GM12872 (cell line): ENCODE measurements around the gene SDE2.

Experiments used
- CTCF ChIP-seq: IDR thresholded peaks from 3 replicates; pipeline ENCODE4 v1.5.1; 2011; ENCODE audit warnings: low read depth, mild to moderate bottlenecking, low read length, moderate library complexity; ENCODE audit not compliant: insufficient read depth

The SDE2 gene

DNA sequence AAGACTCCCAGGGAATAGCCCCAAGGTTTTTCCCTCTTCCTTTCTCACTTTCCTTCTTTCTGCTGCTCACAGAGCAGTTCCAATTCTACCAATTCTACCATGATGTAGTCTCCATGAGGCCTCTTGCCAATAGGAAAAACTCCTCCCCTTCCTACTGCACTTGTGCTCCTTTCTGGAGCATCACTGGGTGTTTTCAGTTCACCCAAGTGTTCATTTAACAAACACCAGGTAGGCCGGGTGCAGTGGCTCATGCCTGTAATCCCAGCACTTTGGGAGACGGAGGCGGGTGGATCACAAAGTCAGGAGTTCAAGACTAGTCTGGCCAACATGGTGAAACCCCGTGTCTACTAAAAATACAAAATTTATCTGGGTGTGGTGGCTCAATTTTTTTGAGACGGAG lies 36.8 kb upstream of the SDE2 start:
- no peak for TF ChIP-seq CTCF

- TF ChIP-seq CTCF, result no peak
These were observed 35.3 kb upstream of the SDE2 start for GRCh38 chr1:226034482-226034881.

DNA sequence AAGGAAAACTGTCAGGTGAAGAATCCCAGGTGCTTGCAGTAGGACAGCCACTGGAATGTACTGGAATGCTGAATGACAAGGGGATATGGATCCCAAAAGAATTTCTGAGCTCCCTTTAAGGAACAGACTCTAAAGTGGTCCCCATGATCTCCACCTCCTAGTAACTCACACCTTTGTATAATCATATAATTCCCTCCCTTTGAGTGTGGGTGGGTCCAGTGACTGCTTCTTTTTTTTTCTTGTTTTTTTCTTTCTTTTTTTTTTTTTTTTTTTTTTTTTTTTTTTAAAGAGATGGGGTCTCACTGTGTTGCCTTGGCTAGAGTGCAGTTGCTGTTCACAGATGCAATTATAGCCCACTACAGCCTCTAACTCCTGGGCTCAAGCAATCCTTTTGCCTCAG lies 34.8 kb upstream of the SDE2 start:
- TF ChIP-seq CTCF, result no peak

GRCh38 chr1:226033582-226033981 lies 34.4 kb upstream of the SDE2 start:
- TF ChIP-seq CTCF, result no peak

DNA sequence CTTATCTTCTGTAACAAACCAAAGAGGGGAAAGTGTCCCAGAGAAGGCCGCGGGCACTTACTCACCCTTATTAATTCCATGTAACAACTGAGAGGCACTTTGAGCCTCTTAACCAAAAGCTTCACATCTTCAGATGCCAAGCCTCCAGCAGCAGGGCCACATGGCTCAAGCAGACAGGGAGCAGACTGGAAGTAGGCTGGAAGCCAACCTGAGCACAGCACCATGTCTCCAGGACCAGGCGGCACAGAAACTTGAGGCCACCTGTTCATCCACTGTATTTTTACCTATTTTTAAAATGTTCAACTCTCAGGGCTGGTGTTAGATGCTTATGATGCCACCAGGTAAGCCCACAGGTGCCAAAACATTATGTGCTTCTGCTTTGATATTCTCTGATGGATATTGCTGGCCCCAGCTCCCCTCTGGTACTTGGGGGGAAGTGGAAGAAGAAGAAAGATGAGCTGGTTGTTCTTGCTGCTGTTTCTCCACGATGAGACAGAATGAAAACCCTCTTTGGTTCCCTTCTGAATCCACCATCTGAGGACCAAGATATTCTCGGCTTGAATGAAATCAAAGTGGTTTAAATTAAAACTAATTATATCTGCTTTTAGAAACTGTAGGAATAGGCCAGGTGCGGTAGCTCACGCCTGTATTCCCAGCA lies 30.6 kb upstream of the SDE2 start:
- TF ChIP-seq CTCF, result no peak

- no peak for TF ChIP-seq CTCF
These were observed 30.0 kb upstream of the SDE2 start for GRCh38 chr1:226029093-226029496.

- no peak for TF ChIP-seq CTCF
These were observed 28.5 kb upstream of the SDE2 start for GRCh38 chr1:226027538-226028217.
